DND-41 (cell line): ENCODE measurements around the gene DNAH14.

Experiments
- ATAC-seq: fragments of 200-7000 bp; cut with Tn5 transposase; 3 replicates; pipeline ENCODE4 v1.9.1; 2021; ENCODE audit warnings: low read depth; ENCODE audit not compliant: insufficient read depth
- DNase-seq: peaks from one replicate; pipeline ENCODE4 v3.0.0-alpha.2; 2020
- H2AFZ ChIP-seq: 2 replicates; pipeline ENCODE4 v1.6.0; 2012; ENCODE audit warnings: low read depth, low read length
- H3K27ac ChIP-seq: 2 replicates; pipeline ENCODE4 v1.5.1; 2012; ENCODE audit warnings: low read length, inconsistent platforms
- H3K27me3 ChIP-seq: fragments of 200-600 bp; sonication (generic); 2 replicates; pipeline ENCODE4 v1.6.0; 2012; ENCODE audit warnings: low read length, mild to moderate bottlenecking, inconsistent platforms; ENCODE audit not compliant: insufficient read depth, poor library complexity
- H3K36me3 ChIP-seq: 2 replicates; pipeline ENCODE4 v1.5.1; 2012; ENCODE audit warnings: low read length, inconsistent platforms; ENCODE audit not compliant: insufficient read depth
- H3K4me1 ChIP-seq: 2 replicates; pipeline ENCODE4 v1.5.1; 2012; ENCODE audit warnings: mild to moderate bottlenecking, low read length; ENCODE audit not compliant: insufficient read depth
- H3K4me2 ChIP-seq: 2 replicates; pipeline ENCODE4 v1.6.0; 2012; ENCODE audit warnings: mild to moderate bottlenecking, moderate library complexity, low read length, inconsistent platforms; ENCODE audit not compliant: insufficient read depth
- H3K4me3 ChIP-seq, 2 experiments: fragments of 200-600 bp in 1 of 2; shearing (Covaris generic) in 1 of 2; 2 replicates each; pipeline ENCODE4 v1.5.1; 2012 to 2016; ENCODE audit warnings: inconsistent platforms in 2 of 2, low read length in 2 of 2, mild to moderate bottlenecking in 2 of 2, low read depth in 1 of 2, moderate library complexity in 1 of 2
- H3K79me2 ChIP-seq: 2 replicates; pipeline ENCODE4 v1.6.0; 2012; ENCODE audit warnings: low read length, inconsistent platforms; ENCODE audit not compliant: insufficient read depth
- H3K9ac ChIP-seq: 2 replicates; pipeline ENCODE4 v1.6.0; 2012; ENCODE audit warnings: low read depth, mild to moderate bottlenecking, inconsistent platforms, low read length, moderate library complexity
- H3K9me3 ChIP-seq: 2 replicates; pipeline ENCODE4 v1.5.1; 2012; ENCODE audit warnings: low read length, moderate library complexity, mild to moderate bottlenecking, inconsistent platforms; ENCODE audit not compliant: insufficient read depth, severe bottlenecking
- H4K20me1 ChIP-seq: 2 replicates; pipeline ENCODE4 v1.6.0; 2012; ENCODE audit warnings: low read length; ENCODE audit not compliant: insufficient read depth
- EZH2 ChIP-seq: IDR thresholded peaks from 3 replicates; pipeline ENCODE4 v1.6.1; 2012; ENCODE audit warnings: borderline replicate concordance, low read depth, mild to moderate bottlenecking, moderate library complexity, low read length, inconsistent platforms; ENCODE audit not compliant: severe bottlenecking
- TF ChIP-seq, protein P1 (sequence below): IDR thresholded peaks from 2 replicates; pipeline ENCODE4 v1.5.1; 2012; ENCODE audit warnings: borderline replicate concordance, low read length, moderate library complexity, mild to moderate bottlenecking; ENCODE audit not compliant: poor library complexity, severe bottlenecking; ENCODE audit errors: extremely low read depth

DNAH14 gene

DNA sequence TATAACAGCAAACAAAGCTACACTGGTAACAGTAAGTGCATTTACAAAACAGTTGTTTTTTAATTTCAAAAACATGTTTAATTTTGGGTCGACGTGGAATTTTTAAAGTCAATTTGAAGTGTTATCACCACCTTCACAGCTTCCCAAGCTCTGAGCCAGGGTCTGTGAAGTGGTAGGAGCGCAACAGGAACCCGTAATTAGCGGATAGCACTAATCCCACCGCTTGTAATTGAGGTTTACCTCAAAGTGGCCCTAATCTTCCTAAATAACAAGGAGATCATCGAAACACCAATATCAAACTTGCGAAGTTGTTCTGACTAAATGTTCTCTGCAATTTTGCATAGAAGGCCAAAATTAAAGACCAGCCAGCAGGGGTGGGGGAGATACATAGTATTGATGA lies 479.6 kb downstream of the DNAH14 start:
- no peak overlapping the region for H2AFZ ChIP-seq
- peaks cover 73% of the 10 kb centered on the region for H3K79me2 ChIP-seq
- no peak overlapping the region for H3K27ac ChIP-seq
- no peaks in the 10 kb centered on the region for H3K27me3 ChIP-seq
- peaks cover 40% of the 10 kb centered on the region for H4K20me1 ChIP-seq
- no peak for ATAC-seq
- peaks cover 98% of the 10 kb centered on the region for H3K36me3 ChIP-seq
- H3K4me2 ChIP-seq: no peak overlapping the region
- no peak overlapping the region for H3K9ac ChIP-seq
- H3K9me3 ChIP-seq: no peaks in the 10 kb centered on the region
- H3K4me3 ChIP-seq: no peak overlapping the region
- H3K4me1 ChIP-seq: no peaks in the 10 kb centered on the region
- DNase-seq: no peak
- TF ChIP-seq, protein P1, sequence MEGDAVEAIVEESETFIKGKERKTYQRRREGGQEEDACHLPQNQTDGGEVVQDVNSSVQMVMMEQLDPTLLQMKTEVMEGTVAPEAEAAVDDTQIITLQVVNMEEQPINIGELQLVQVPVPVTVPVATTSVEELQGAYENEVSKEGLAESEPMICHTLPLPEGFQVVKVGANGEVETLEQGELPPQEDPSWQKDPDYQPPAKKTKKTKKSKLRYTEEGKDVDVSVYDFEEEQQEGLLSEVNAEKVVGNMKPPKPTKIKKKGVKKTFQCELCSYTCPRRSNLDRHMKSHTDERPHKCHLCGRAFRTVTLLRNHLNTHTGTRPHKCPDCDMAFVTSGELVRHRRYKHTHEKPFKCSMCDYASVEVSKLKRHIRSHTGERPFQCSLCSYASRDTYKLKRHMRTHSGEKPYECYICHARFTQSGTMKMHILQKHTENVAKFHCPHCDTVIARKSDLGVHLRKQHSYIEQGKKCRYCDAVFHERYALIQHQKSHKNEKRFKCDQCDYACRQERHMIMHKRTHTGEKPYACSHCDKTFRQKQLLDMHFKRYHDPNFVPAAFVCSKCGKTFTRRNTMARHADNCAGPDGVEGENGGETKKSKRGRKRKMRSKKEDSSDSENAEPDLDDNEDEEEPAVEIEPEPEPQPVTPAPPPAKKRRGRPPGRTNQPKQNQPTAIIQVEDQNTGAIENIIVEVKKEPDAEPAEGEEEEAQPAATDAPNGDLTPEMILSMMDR: no peak
- TF ChIP-seq EZH2: no peak

DNA sequence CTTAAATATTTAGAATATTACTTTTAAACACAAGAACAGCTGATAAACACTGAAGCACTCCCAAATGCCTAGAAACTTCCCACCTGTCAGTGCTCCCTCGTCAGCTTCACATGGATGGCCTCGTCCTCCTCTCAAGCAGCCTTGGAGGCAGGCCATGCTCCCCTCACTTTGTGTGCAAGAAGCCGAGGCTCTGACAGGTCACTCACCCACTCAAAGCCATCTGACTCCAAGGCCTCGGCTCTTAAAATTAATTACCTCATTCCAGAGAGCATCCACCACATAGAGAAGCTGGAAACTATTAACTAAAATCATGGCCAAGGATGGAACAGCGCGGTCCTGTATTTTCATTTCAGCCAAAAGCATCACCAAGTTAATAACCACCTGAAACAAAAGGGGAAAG lies 480.6 kb downstream of the DNAH14 start:
- H3K27me3 ChIP-seq: no peaks in the 10 kb centered on the region
- peaks cover 79% of the 10 kb centered on the region for H3K79me2 ChIP-seq
- no peak overlapping the region for H2AFZ ChIP-seq
- H3K9ac ChIP-seq: no peak overlapping the region
- no peak for TF ChIP-seq EZH2
- TF ChIP-seq, protein P1: no peak
- DNase-seq: no peak
- no peak for ATAC-seq
- peaks cover 100% of the 10 kb centered on the region for H3K36me3 ChIP-seq
- H4K20me1 ChIP-seq: peaks cover 43% of the 10 kb centered on the region
- no peak overlapping the region for H3K4me2 ChIP-seq
- no peaks in the 10 kb centered on the region for H3K4me1 ChIP-seq
- H3K9me3 ChIP-seq: no peaks in the 10 kb centered on the region
- no peak overlapping the region for H3K4me3 ChIP-seq
- H3K27ac ChIP-seq: no peak overlapping the region

DNA sequence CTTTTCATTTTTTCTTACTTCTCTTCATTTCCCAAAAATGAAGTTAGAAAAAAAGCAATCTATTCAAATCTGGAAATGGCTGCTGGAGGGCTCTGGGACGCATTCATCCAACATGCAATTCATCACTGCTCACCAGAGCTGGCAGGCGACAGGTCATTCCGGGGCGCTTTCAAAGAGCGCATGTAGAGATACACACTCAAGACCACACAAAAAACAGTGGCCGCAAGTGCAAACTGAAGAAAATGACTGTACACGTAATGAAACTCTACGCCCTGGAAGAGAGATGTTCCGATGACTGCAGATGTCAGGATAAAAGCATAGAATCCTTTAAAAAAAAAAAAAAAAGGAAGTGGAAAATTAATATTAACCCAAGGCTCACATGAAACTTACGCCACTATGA lies 482.8 kb downstream of the DNAH14 start:
- peaks cover 88% of the 10 kb centered on the region for H3K79me2 ChIP-seq
- H4K20me1 ChIP-seq: peaks cover 53% of the 10 kb centered on the region
- TF ChIP-seq, protein P1: no peak
- TF ChIP-seq EZH2: no peak
- H2AFZ ChIP-seq: no peak overlapping the region
- no peak overlapping the region for H3K9ac ChIP-seq
- H3K27ac ChIP-seq: no peak overlapping the region
- no peaks in the 10 kb centered on the region for H3K27me3 ChIP-seq
- no peaks in the 10 kb centered on the region for H3K4me1 ChIP-seq
- no peak overlapping the region for H3K4me2 ChIP-seq
- ATAC-seq (no peak), DNase-seq (no peak)
- no peak overlapping the region for H3K4me3 ChIP-seq
- H3K36me3 ChIP-seq: peaks cover 99% of the 10 kb centered on the region
- H3K9me3 ChIP-seq: no peaks in the 10 kb centered on the region

DNA sequence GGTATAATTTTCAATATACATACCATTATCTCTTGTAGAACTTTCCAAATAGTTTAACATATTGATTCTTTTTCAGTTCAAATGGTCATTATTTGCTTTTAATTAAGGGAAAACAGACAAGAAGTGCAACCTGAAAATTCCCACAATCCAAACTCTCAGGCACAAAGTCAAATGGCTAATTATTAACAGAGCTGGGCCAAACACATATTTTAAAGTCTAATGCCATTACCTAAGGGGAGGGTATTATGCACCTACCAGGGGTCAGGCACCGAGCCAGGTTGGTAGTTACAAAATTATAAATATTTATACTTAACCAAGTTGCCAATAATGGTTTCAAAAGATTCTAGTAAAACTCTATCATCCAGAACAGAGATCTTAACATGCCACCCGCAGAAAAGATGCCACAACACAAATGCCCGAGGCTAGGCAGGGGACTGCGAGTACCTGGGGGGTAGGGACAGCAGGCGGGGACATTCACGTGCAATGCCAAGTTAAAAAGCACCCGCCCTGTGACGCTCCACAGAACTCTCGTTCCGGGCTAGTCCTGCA lies 483.4 kb downstream of the DNAH14 start:
- Histone ChIP-seq H3K4me1 (no peaks in the 10 kb centered on the region), H3K79me2 (peaks cover 90% of the 10 kb centered on the region), H3K9me3 (no peaks in the 10 kb centered on the region), H3K36me3 (peaks cover 99% of the 10 kb centered on the region), H3K4me2 (no peak overlapping the region), H4K20me1 (peaks cover 56% of the 10 kb centered on the region), H3K9ac (no peak overlapping the region), H3K27me3 (no peaks in the 10 kb centered on the region), H3K4me3 (no peak overlapping the region), H3K27ac (no peak overlapping the region), H2AFZ (no peak overlapping the region)
- TF ChIP-seq EZH2: no peak
- TF ChIP-seq, protein P1: no peak
- no peak for DNase-seq
- ATAC-seq: no peak
